Measurements from ENCODE around the gene TNFSF13. TPM values are rescaled to one million over a fixed set of nuclear protein-coding genes. Genes with fewer than 3 reads are reported as not detected.

Gene TNFSF13
- total and polyA plus RNA-seq, 2 of the 4 experiments (the other 2 are of a cell fraction), result 1.3 TPM; not detected in 1

GRCh38 chr17:7572588-7573323 is 14.2 kb downstream of the TNFSF13 start:
- 0% methylated on average over 43 of the region's 73 CpGs; no CpG with 5 or more reads in 1 of the 2 experiments for WGBS, 2 experiments (ENCODE audit: extremely low coverage in 2 of 2, insufficient read length in 1 of 2)
- Histone ChIP-seq H3K27ac (ENCODE audit: insufficient read depth, low read length) (peak overlapping the region; percentile 97), H3K9ac (ENCODE audit: low read depth, low read length) (peak overlapping the region; percentile 95), H4K5ac (ENCODE audit: low read depth, low read length) (peak overlapping the region; percentile 32), H3K23ac (ENCODE audit: low read depth, low read length) (peak overlapping the region; percentile 91; the same call in 1 of the 2 replicates), H2AK5ac (ENCODE audit: low read depth, low read length) (peak overlapping the region; percentile 99), H3K27me3 (ENCODE audit: control insufficient read depth, insufficient read depth, low read length) (no peaks in the 10 kb centered on the region), H3K4me3 (ENCODE audit: insufficient read depth, low read depth, low read length) (peak overlapping the region; percentile 77), H2BK5ac (ENCODE audit: low read depth, low read length, poor library complexity, severe bottlenecking) (peak overlapping the region; percentile 78), H3K9me1 (ENCODE audit: insufficient read depth, low read length) (peaks cover 9% of the 10 kb centered on the region; the same call in 1 of the 2 replicates), H3K4ac (ENCODE audit: low read depth, low read length) (peak overlapping the region; percentile 92), H2BK15ac (ENCODE audit: low read depth, low read length) (no peak overlapping the region), H2AFZ (replicated peaks; ENCODE audit: low read length, poor library complexity) (peak overlapping the region; percentile 90), H3K14ac (replicated peaks; ENCODE audit: low read depth, low read length) (peak overlapping the region; percentile 97), H3K4me2 (ENCODE audit: low read depth, low read length) (peak overlapping the region; percentile 0; the same call in 1 of the 2 replicates), H4K91ac (ENCODE audit: insufficient read depth, low read depth, low read length) (peak overlapping the region; percentile 94), H4K20me1 (ENCODE audit: insufficient read depth, low read length) (peaks cover 51% of the 10 kb centered on the region), H3K18ac (ENCODE audit: low read depth, low read length) (peak overlapping the region; percentile 1; the same call in 1 of the 2 replicates), H3K79me1 (ENCODE audit: low read depth in 1 of 2, low read length in 2 of 2) (peaks cover 10 to 58% of the 10 kb centered on the region in 2 experiments; a peak in 3 of 4 replicates), H4K8ac (ENCODE audit: low read depth in 2 of 2, low read length in 2 of 2) (peak overlapping the region; percentile 73 to 81), H2AK9ac (replicated peaks; ENCODE audit: low read depth, low read length, poor library complexity) (peak overlapping the region; percentile 99), H3K9me3 (ENCODE audit: control insufficient read depth, insufficient read depth, low read length) (no peaks in the 10 kb centered on the region), H3K36me3 (ENCODE audit: control insufficient read depth, insufficient read depth, low read length) (peaks cover 58% of the 10 kb centered on the region), H3K4me1 (ENCODE audit: control insufficient read depth, insufficient read depth, low read length) (peaks cover 8% of the 10 kb centered on the region), H3K56ac (ENCODE audit: extremely low read depth, insufficient read depth, low read length) (peak overlapping the region; percentile 81), H2BK120ac (ENCODE audit: low read depth, low read length) (peak overlapping the region; percentile 6; the same call in 1 of the 2 replicates), H2BK20ac (ENCODE audit: low read depth, low read length) (no peak overlapping the region)
- POLR2A ChIA-PET (ENCODE audit: unreplicated experiment), result interaction anchor here (0.6 to 2.2 kb wide), 6 partner anchors 11 to 547 kb away, joined by 3 to 12 read pairs (median 4); partner anchors contain the start of genes MPDU1 and TMEM256
- ATAC-seq (ENCODE audit: low read depth) (peak; percentile 88), DNase-seq (peak; percentile 99)
- in situ Hi-C loops (cut with MboI; ENCODE audit: low sequenced_read_pairs) (no loop called here), intact Hi-C loops (cut with micrococcal nuclease) (loop anchor here (5.0 kb wide), 1 partner anchor 270 kb away; no protein-coding TSS in a partner anchor), dilution Hi-C loops (cut with HindIII; ENCODE audit: low sequenced_read_pairs, unreplicated experiment) (no loop called here)
- CTCF ChIA-PET, result interaction anchor here (1.2 kb wide), 1 partner anchor 12 kb away, joined by 4 read pairs; no protein-coding TSS in a partner anchor
- peak; percentile 86 for TF ChIP-seq FOS (IDR thresholded peaks at IDR 0.05; ENCODE audit: low read depth, low read length)
- no peak for TF ChIP-seq BHLHE40 (IDR thresholded peaks at IDR 0.05; ENCODE audit: low read depth, low read length)
- peak; percentile 100 for TF ChIP-seq POLR2A (IDR thresholded peaks at IDR 0.05; ENCODE audit: low read depth, low read length)
- TF ChIP-seq USF2 (IDR thresholded peaks at IDR 0.05; ENCODE audit: low read depth, low read length), result no peak
- TF ChIP-seq MXI1 (IDR thresholded peaks at IDR 0.05; ENCODE audit: borderline replicate concordance, low read depth, low read length), result no peak
- peak; percentile 65; the same call in 1 of the 2 replicates for TF ChIP-seq CHD1 (IDR thresholded peaks at IDR 0.05; ENCODE audit: low read depth, low read length)
- TF ChIP-seq ELK1 (IDR thresholded peaks at IDR 0.05; ENCODE audit: borderline replicate concordance, low read depth, low read length), result no peak
- no peak for TF ChIP-seq RFX5 (IDR thresholded peaks at IDR 0.05; ENCODE audit: low read depth, low read length)
- TF ChIP-seq MAZ (IDR thresholded peaks at IDR 0.05; ENCODE audit: borderline replicate concordance, low read depth, low read length), result peak; percentile 36; the same call in 1 of the 2 replicates
- BruUV-seq (replicated peaks), result no TSS peak

All from IMR-90 (cell line).